Trophoblast cell (in vitro differentiated cells and primary cell): ENCODE measurements around the gene AP5S1.
A peak's percentile ranks its signal among the peaks of the same experiment; 100 is the strongest.

Experiments used
- DNase-seq, 2 donors: peaks; one replicate each; pipeline ENCODE4 v3.0.0-alpha.2; 2016
- H2AFZ ChIP-seq: 2 replicates; pipeline ENCODE4 v1.6.1; 2013; ENCODE audit warnings: low read length, moderate library complexity, mild to moderate bottlenecking; ENCODE audit not compliant: insufficient read depth, poor library complexity
- H2AK5ac ChIP-seq: 2 replicates; pipeline ENCODE4 v1.6.1; 2013; ENCODE audit warnings: mild to moderate bottlenecking, low read length
- H2BK120ac ChIP-seq: 2 replicates; pipeline ENCODE4 v1.6.1; 2013; ENCODE audit warnings: low read length, mild to moderate bottlenecking, moderate library complexity; ENCODE audit not compliant: insufficient read depth, poor library complexity
- H2BK12ac ChIP-seq: 2 replicates; pipeline ENCODE4 v1.6.1; 2013; ENCODE audit warnings: mild to moderate bottlenecking, low read length, moderate library complexity
- H2BK5ac ChIP-seq: 2 replicates; pipeline ENCODE4 v1.6.1; 2013; ENCODE audit warnings: low read length, low read depth, moderate library complexity, mild to moderate bottlenecking; ENCODE audit not compliant: poor library complexity
- H3K14ac ChIP-seq: 2 replicates; pipeline ENCODE4 v1.6.1; 2013; ENCODE audit warnings: mild to moderate bottlenecking, low read length
- H3K18ac ChIP-seq: 2 replicates; pipeline ENCODE4 v1.6.1; 2013; ENCODE audit warnings: mild to moderate bottlenecking, low read length
- H3K23ac ChIP-seq: 2 replicates; pipeline ENCODE4 v1.6.1; 2013; ENCODE audit warnings: low read length
- H3K27ac ChIP-seq: 2 replicates; pipeline ENCODE4 v1.5.1; 2013; ENCODE audit warnings: low read depth, mild to moderate bottlenecking, inconsistent platforms, low read length, moderate library complexity
- H3K27me3 ChIP-seq: 2 replicates; pipeline ENCODE4 v1.6.1; 2013; ENCODE audit warnings: inconsistent platforms, mild to moderate bottlenecking, low read length, moderate library complexity; ENCODE audit not compliant: insufficient read depth
- H3K36me3 ChIP-seq, 2 experiments: 1 replicate in 1 of 2; 2 replicates in 1 of 2; pipeline ENCODE4 v1.6.1; 2013; ENCODE audit warnings: low read length in 2 of 2, mild to moderate bottlenecking in 2 of 2, moderate library complexity in 1 of 2; ENCODE audit not compliant: insufficient read depth in 2 of 2, control insufficient read depth in 1 of 2
- H3K4ac ChIP-seq: 2 replicates; pipeline ENCODE4 v1.6.1; 2013; ENCODE audit warnings: low read depth, mild to moderate bottlenecking, low read length, moderate library complexity
- H3K4me1 ChIP-seq, 2 experiments: 1 replicate in 1 of 2; 2 replicates in 1 of 2; pipeline ENCODE4 v1.6.1; 2013; ENCODE audit warnings: low read length in 2 of 2, mild to moderate bottlenecking in 2 of 2, moderate library complexity in 1 of 2; ENCODE audit not compliant: insufficient read depth in 2 of 2, control insufficient read depth in 1 of 2
- H3K4me2 ChIP-seq: 2 replicates; pipeline ENCODE4 v1.6.1; 2013; ENCODE audit warnings: inconsistent platforms, mild to moderate bottlenecking, low read length, moderate library complexity
- H3K4me3 ChIP-seq: 2 replicates; pipeline ENCODE4 v1.5.1; 2013; ENCODE audit warnings: mild to moderate bottlenecking, low read depth, low read length, inconsistent platforms
- H3K79me1 ChIP-seq: one replicate; pipeline ENCODE4 v1.6.1; 2013; ENCODE audit warnings: low read length
- H3K79me2 ChIP-seq: 2 replicates; pipeline ENCODE4 v1.6.1; 2013; ENCODE audit warnings: low read length, mild to moderate bottlenecking; ENCODE audit not compliant: control insufficient read depth, insufficient read depth, poor library complexity
- H3K9ac ChIP-seq: 2 replicates; pipeline ENCODE4 v1.6.1; 2013; ENCODE audit warnings: mild to moderate bottlenecking, low read length
- H3K9me3 ChIP-seq: 2 replicates; pipeline ENCODE4 v1.6.1; 2013; ENCODE audit warnings: low read depth, mild to moderate bottlenecking, control low read depth, inconsistent platforms, low read length; ENCODE audit not compliant: insufficient read depth
- H4K12ac ChIP-seq: 2 replicates; pipeline ENCODE4 v1.6.1; 2013; ENCODE audit warnings: low read depth, mild to moderate bottlenecking, low read length, moderate library complexity
- H4K8ac ChIP-seq: 2 replicates; pipeline ENCODE4 v1.6.1; 2013; ENCODE audit warnings: low read depth, mild to moderate bottlenecking, low read length, moderate library complexity
- H4K91ac ChIP-seq: one replicate; pipeline ENCODE4 v1.6.1; 2013; ENCODE audit warnings: low read depth, mild to moderate bottlenecking, low read length, moderate library complexity
- WGBS: extraction: QIAGEN DNeasy Blood & Tissue Kit; methylation state at CpG from one replicate; pipeline ENCODE4 v1.1.7; 2013; ENCODE audit warnings: missing lambda C conversion rate; ENCODE audit not compliant: insufficient read length, insufficient coverage; ENCODE audit errors: extremely low coverage; 5-methylcytosine and 5-hydroxymethylcytosine counted together

Gene AP5S1

GRCh38 chr20:3820901-3821727, 767 bp downstream of the AP5S1 start:
- Histone ChIP-seq H3K4me2 (peak overlapping the region; percentile 92), H3K79me1 (peaks cover 8% of the 10 kb centered on the region), H2BK12ac (no peak overlapping the region), H2AK5ac (no peak overlapping the region), H3K4me1 (peaks cover 2 to 3% of the 10 kb centered on the region in 2 experiments), H3K14ac (peak overlapping the region; percentile 53), H3K9me3 (no peaks in the 10 kb centered on the region), H3K36me3 (peaks cover 22 to 28% of the 10 kb centered on the region in 2 experiments), H3K18ac (no peak overlapping the region), H4K91ac (peak overlapping the region; percentile 77), H3K79me2 (peaks cover 6% of the 10 kb centered on the region), H2BK5ac (peak overlapping the region; percentile 40), H2BK120ac (peak overlapping the region; percentile 23), H3K27ac (peak overlapping the region; percentile 62), H4K8ac (peak overlapping the region; percentile 87), H4K12ac (peak overlapping the region; percentile 3), H3K23ac (no peak overlapping the region), H3K9ac (peak overlapping the region; percentile 74), H2AFZ (peak overlapping the region; percentile 80), H3K4ac (peak overlapping the region; percentile 5), H3K27me3 (no peaks in the 10 kb centered on the region), H3K4me3 (peak overlapping the region; percentile 96)
- DNase-seq = no peak
- WGBS = no CpG with 5 or more reads among the region's 20 CpGs

- no peak overlapping the region for H3K4me2 ChIP-seq
- H2BK120ac ChIP-seq = no peak overlapping the region
- H3K4me3 ChIP-seq = no peak overlapping the region
- no peaks in the 10 kb centered on the region for H3K9me3 ChIP-seq
- H3K23ac ChIP-seq = no peak overlapping the region
- no CpG with 5 or more reads among the region's 14 CpGs for WGBS
- H3K27me3 ChIP-seq = no peaks in the 10 kb centered on the region
- H3K14ac ChIP-seq = no peak overlapping the region
- H3K9ac ChIP-seq = no peak overlapping the region
- no peak overlapping the region for H2AFZ ChIP-seq
- no peak for DNase-seq
- no peak overlapping the region for H2AK5ac ChIP-seq
- H3K36me3 ChIP-seq = peaks cover 22 to 33% of the 10 kb centered on the region in 2 experiments
- no peak overlapping the region for H4K12ac ChIP-seq
- no peak overlapping the region for H4K91ac ChIP-seq
- no peak overlapping the region for H3K27ac ChIP-seq
- H4K8ac ChIP-seq = no peak overlapping the region
- peaks cover 2 to 3% of the 10 kb centered on the region in 2 experiments for H3K4me1 ChIP-seq
- no peak overlapping the region for H2BK5ac ChIP-seq
- H3K79me1 ChIP-seq = peaks cover 8% of the 10 kb centered on the region
- H3K4ac ChIP-seq = no peak overlapping the region
- no peak overlapping the region for H3K18ac ChIP-seq
- H2BK12ac ChIP-seq = no peak overlapping the region
- peaks cover 6% of the 10 kb centered on the region for H3K79me2 ChIP-seq
Observed at GRCh38 chr20:3821996-3822395, 1.6 kb downstream of the AP5S1 start.

GRCh38 chr20:3823881-3824280, 3.5 kb downstream of the AP5S1 start:
- no peaks in the 10 kb centered on the region for H3K9me3 ChIP-seq
- H2AFZ ChIP-seq = no peak overlapping the region
- no peak overlapping the region for H2BK5ac ChIP-seq
- H3K79me2 ChIP-seq = peaks cover 6% of the 10 kb centered on the region
- H2BK12ac ChIP-seq = no peak overlapping the region
- H3K79me1 ChIP-seq = peaks cover 8% of the 10 kb centered on the region
- no peak overlapping the region for H3K27ac ChIP-seq
- H3K36me3 ChIP-seq = peaks cover 22 to 33% of the 10 kb centered on the region in 2 experiments
- H3K9ac ChIP-seq = no peak overlapping the region
- no peak overlapping the region for H4K8ac ChIP-seq
- peaks cover 2 to 3% of the 10 kb centered on the region in 2 experiments for H3K4me1 ChIP-seq
- H3K4me2 ChIP-seq = no peak overlapping the region
- no peak overlapping the region for H3K18ac ChIP-seq
- no peak overlapping the region for H3K23ac ChIP-seq
- H4K91ac ChIP-seq = no peak overlapping the region
- H2BK120ac ChIP-seq = no peak overlapping the region
- no peak overlapping the region for H2AK5ac ChIP-seq
- no CpG with 5 or more reads among the region's 20 CpGs for WGBS
- no peaks in the 10 kb centered on the region for H3K27me3 ChIP-seq
- no peak overlapping the region for H3K14ac ChIP-seq
- DNase-seq = no peak
- no peak overlapping the region for H3K4ac ChIP-seq
- no peak overlapping the region for H4K12ac ChIP-seq
- no peak overlapping the region for H3K4me3 ChIP-seq

- Histone ChIP-seq H2AK5ac (no peak overlapping the region), H4K12ac (no peak overlapping the region), H3K36me3 (peaks cover 22 to 33% of the 10 kb centered on the region in 2 experiments), H3K4me2 (no peak overlapping the region), H3K9ac (no peak overlapping the region), H4K8ac (no peak overlapping the region), H3K9me3 (no peaks in the 10 kb centered on the region), H2BK5ac (no peak overlapping the region), H3K4ac (no peak overlapping the region), H3K27ac (no peak overlapping the region), H3K79me2 (peaks cover 1% of the 10 kb centered on the region), H2BK12ac (no peak overlapping the region), H3K18ac (no peak overlapping the region), H3K4me1 (peaks cover 0 to 2% of the 10 kb centered on the region in 2 experiments), H3K23ac (no peak overlapping the region), H2BK120ac (no peak overlapping the region), H3K4me3 (no peak overlapping the region), H3K27me3 (no peaks in the 10 kb centered on the region), H3K79me1 (peaks cover under 1% of the 10 kb centered on the region), H2AFZ (no peak overlapping the region), H3K14ac (no peak overlapping the region), H4K91ac (no peak overlapping the region)
- DNase-seq = no peak
- no CpG with 5 or more reads among the region's 7 CpGs for WGBS
Observed at GRCh38 chr20:3825526-3825925, 5.2 kb downstream of the AP5S1 start.
